SK-N-SH (cell line): Measurements from ENCODE around the gene EWSR1. TPM values are rescaled to one million over a fixed set of nuclear protein-coding genes. Genes with fewer than 3 reads are reported as not detected.

Experiments used
- CTCF ChIA-PET: fragments of 300-600, 350-600 bp; formaldehyde crosslinking; extraction: SDS; loops from one replicate; lab custom pipeline; 2021; lab: Yijun Ruan, JAX
- POLR2A ChIA-PET: fragments of 350-600 bp; sonication (Branson Sonifier 250); formaldehyde crosslinking; extraction: SDS; loops from one replicate; lab custom pipeline; 2020; ENCODE audit warnings: antibody characterized with exemption, inconsistent platforms; lab: Yijun Ruan, JAX
- DNase-seq: peaks from one replicate; pipeline ENCODE4 v3.0.0; 2012
- H2AFZ ChIP-seq: fragments of 200-600 bp; sonication (generic); 2 replicates; pipeline ENCODE4 v1.8.1; 2016; ENCODE audit warnings: antibody characterized with exemption, mild to moderate bottlenecking, low read depth
- H3F3A ChIP-seq: fragments of 200-600 bp; sonication (generic); replicated peaks from 2 replicates; pipeline ENCODE3; 2016; ENCODE audit warnings: antibody characterized with exemption, mild to moderate bottlenecking; ENCODE audit not compliant: insufficient read depth
- H3K27ac ChIP-seq, 2 experiments: fragments of 200-500 bp in 1 of 2; fragments of 200-600 bp in 1 of 2; sonication (Bioruptor generic) in 1 of 2; sonication (generic), shearing (Covaris generic) in 1 of 2; 2 replicates each; pipeline versions ENCODE4 v1.5.1 to v1.6.1; 2014 to 2016; ENCODE audit warnings: low read depth in 2 of 2, inconsistent platforms in 1 of 2, low read length in 1 of 2, mild to moderate bottlenecking in 1 of 2, mixed read lengths in 1 of 2
- H3K27me3 ChIP-seq: fragments of 200-600 bp; sonication (generic), shearing (Covaris generic); 2 replicates; pipeline ENCODE4 v1.6.1; 2016; ENCODE audit warnings: mixed run types; ENCODE audit not compliant: insufficient read depth
- H3K36me3 ChIP-seq, 2 experiments: fragments of 200-500 bp in 1 of 2; fragments of 200-600 bp in 1 of 2; sonication (Bioruptor generic) in 1 of 2; sonication (generic) in 1 of 2; replicated peaks in 1 of 2; 2 replicates each; pipeline versions ENCODE3 to v1.5.1; 2014 to 2016; ENCODE audit warnings: low read length in 1 of 2, mild to moderate bottlenecking in 1 of 2; ENCODE audit not compliant: insufficient read depth in 2 of 2, control insufficient read depth in 1 of 2
- H3K4me1 ChIP-seq, 2 experiments: fragments of 200-500 bp in 1 of 2; fragments of 200-600 bp in 1 of 2; sonication (Bioruptor generic) in 1 of 2; sonication (generic), shearing (Covaris generic) in 1 of 2; 2 replicates each; pipeline versions ENCODE4 v1.5.1 to v1.6.1; 2014 to 2016; ENCODE audit warnings: low read depth in 1 of 2, low read length in 1 of 2, mixed run types in 1 of 2; ENCODE audit not compliant: insufficient read depth in 2 of 2, control insufficient read depth in 1 of 2
- H3K4me2 ChIP-seq: fragments of 200-600 bp; sonication (generic), shearing (Covaris generic); 2 replicates; pipeline ENCODE4 v1.6.1; 2017; ENCODE audit warnings: mixed run types
- H3K4me3 ChIP-seq, 2 experiments: fragments of 200-500 bp in 1 of 2; fragments of 200-600 bp in 1 of 2; sonication (Bioruptor generic) in 1 of 2; sonication (generic), shearing (Covaris generic) in 1 of 2; 2 replicates each; pipeline versions ENCODE4 v1.5.1 to v1.8.1; 2014 to 2016; ENCODE audit warnings: low read depth in 2 of 2, inconsistent platforms in 1 of 2, low read length in 1 of 2, mild to moderate bottlenecking in 1 of 2, mixed read lengths in 1 of 2, moderate library complexity in 1 of 2
- H3K79me2 ChIP-seq: fragments of 200-600 bp; sonication (generic); 2 replicates; pipeline ENCODE4 v1.8.1; 2017; ENCODE audit warnings: mild to moderate bottlenecking; ENCODE audit not compliant: insufficient read depth
- H3K9ac ChIP-seq: fragments of 200-600 bp; sonication (generic); 2 replicates; pipeline ENCODE4 v1.6.1; 2017; ENCODE audit warnings: mixed run types
- H3K9me2 ChIP-seq: fragments of 200-600 bp; sonication (generic); 2 replicates; pipeline ENCODE4 v1.6.1; 2017; ENCODE audit warnings: mixed run types
- H3K9me3 ChIP-seq: fragments of 200-600 bp; sonication (generic); 2 replicates; pipeline ENCODE4 v1.6.1; 2017; ENCODE audit warnings: mixed run types, mild to moderate bottlenecking, moderate library complexity
- H4K20me1 ChIP-seq: fragments of 200-600 bp; sonication (generic); 2 replicates; pipeline ENCODE4 v1.6.1; 2017; ENCODE audit warnings: mild to moderate bottlenecking, mixed run types; ENCODE audit not compliant: insufficient read depth
- CHD2 ChIP-seq: fragments of 150-350 bp; IDR thresholded peaks from 2 replicates; pipeline ENCODE4 v1.6.1; 2018; ENCODE audit warnings: low read length; ENCODE audit not compliant: partially characterized antibody
- ELF1 ChIP-seq: IDR thresholded peaks from 2 replicates; pipeline ENCODE4 v1.4.0; 2012
- EP300 ChIP-seq, 2 experiments: IDR thresholded peaks; 2 replicates each; pipeline versions ENCODE4 v1.4.0 to v1.6.1; 2012; ENCODE audit warnings: borderline replicate concordance in 1 of 2, low read depth in 1 of 2, low read length in 1 of 2
- FOSL2 ChIP-seq: IDR thresholded peaks from 2 replicates; pipeline ENCODE4 v1.4.0; 2012; ENCODE audit warnings: low read depth, mild to moderate bottlenecking, moderate library complexity, borderline replicate concordance
- GABPA ChIP-seq: IDR thresholded peaks from 2 replicates; pipeline ENCODE4 v1.4.0; 2012; ENCODE audit warnings: low read depth, mild to moderate bottlenecking
- RCOR1 ChIP-seq: fragments of 150-350 bp; IDR thresholded peaks from 2 replicates; pipeline ENCODE4 v1.6.1; 2017; ENCODE audit warnings: antibody characterized with exemption, low read length
- TEAD4 ChIP-seq: IDR thresholded peaks from 2 replicates; pipeline ENCODE4 v1.4.0; 2012; ENCODE audit warnings: mild to moderate bottlenecking, borderline replicate concordance; ENCODE audit not compliant: insufficient read depth
- YY1 ChIP-seq: IDR thresholded peaks from 2 replicates; pipeline ENCODE4 v1.4.0; 2012; ENCODE audit warnings: low read depth, mild to moderate bottlenecking
- WGBS: methylation state at CpG from one replicate; pipeline ENCODE4 v1.1.6; 2017; ENCODE audit warnings: low lambda C conversion rate; 5-methylcytosine and 5-hydroxymethylcytosine counted together
- polyA plus RNA-seq, 3 experiments: library from polyadenylated mRNA; depleted of rRNA; stranded (reverse); fragments of >200 nt; gene quantifications; 2 replicates each; pipeline ENCODE4 v1.2.3, GENCODE V29; 2012
- TF ChIP-seq, protein P1 (sequence below): IDR thresholded peaks from 2 replicates; pipeline ENCODE4 v1.4.0; 2012; ENCODE audit warnings: low read depth
- TF ChIP-seq, protein P2 (sequence below): IDR thresholded peaks from 2 replicates; pipeline ENCODE4 v1.4.0; 2012; ENCODE audit warnings: low read depth, borderline replicate concordance
- TF ChIP-seq, protein P3 (sequence below): IDR thresholded peaks from 2 replicates; pipeline ENCODE4 v1.4.0; 2012; ENCODE audit warnings: low read depth, borderline replicate concordance
- TF ChIP-seq, protein P4 (sequence below): fragments of 200-600 bp; sonication (generic); IDR thresholded peaks from 2 replicates; pipeline ENCODE4 v1.6.1; 2017; ENCODE audit warnings: antibody characterized with exemption, mild to moderate bottlenecking, moderate library complexity

Gene EWSR1
- polyA plus RNA-seq, 1 of the 3 experiments (the other 2 are of a cell fraction), result 173 TPM

DNA sequence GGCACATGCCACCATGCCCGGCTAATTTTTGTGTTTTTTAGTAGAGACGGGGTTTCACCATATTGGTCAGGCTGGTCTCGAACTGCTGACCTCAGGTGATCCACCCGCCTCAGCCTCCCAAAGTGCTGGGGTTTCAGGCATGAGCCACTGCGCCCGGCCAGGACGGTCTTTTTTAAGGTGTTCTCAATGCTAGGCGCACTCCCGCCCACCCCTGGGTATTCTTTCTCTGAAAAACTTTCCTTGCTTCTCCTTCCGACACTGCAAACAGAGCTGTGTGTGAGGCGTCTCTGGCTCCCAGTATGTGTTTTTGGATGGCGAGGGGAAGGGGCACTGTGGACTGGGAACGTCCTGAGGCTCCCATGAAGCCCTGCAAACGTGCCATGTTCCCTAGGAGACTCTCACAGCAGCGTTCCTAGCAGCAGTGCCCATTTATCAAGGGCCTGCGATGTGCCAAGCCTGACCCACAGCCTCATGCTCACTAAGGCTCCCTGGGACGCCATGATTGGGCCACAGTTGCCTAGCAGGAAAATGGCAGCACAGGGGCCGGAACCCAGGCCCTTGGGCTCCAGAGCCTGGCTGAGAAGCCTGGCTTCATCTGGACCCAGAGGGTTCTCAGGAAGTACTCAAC lies 49.9 kb downstream of the EWSR1 start:
- CTCF ChIA-PET, result interaction anchor here (1.4 to 2.4 kb wide), 2 partner anchors 8 to 11 kb away, joined by 5 to 9 read pairs; partner anchors contain the start of gene GAS2L1
- no peaks in the 10 kb centered on the region for H3K9me2 ChIP-seq
- POLR2A ChIA-PET, result no interaction called here
- no peaks in the 10 kb centered on the region for H3K9me3 ChIP-seq
- peaks cover 0 to 4% of the 10 kb centered on the region in 2 experiments; a peak in 1 of 4 replicates for H3K4me1 ChIP-seq
- DNase-seq, result no peak
- peaks cover 21% of the 10 kb centered on the region for H3K27me3 ChIP-seq
- H3K4me2 ChIP-seq, result no peak overlapping the region
- no peaks in the 10 kb centered on the region for H3K79me2 ChIP-seq
- no peak overlapping the region for H3K4me3 ChIP-seq
- H4K20me1 ChIP-seq, result peaks cover 5% of the 10 kb centered on the region; the same call in 1 of the 2 replicates
- no peak overlapping the region for H3K9ac ChIP-seq
- WGBS, result 90% methylated on average over 9 of the region's 18 CpGs
- H3K27ac ChIP-seq, result no peak overlapping the region
- peaks cover 0 to 2% of the 10 kb centered on the region in 2 experiments for H3K36me3 ChIP-seq
- TF ChIP-seq, protein P1, sequence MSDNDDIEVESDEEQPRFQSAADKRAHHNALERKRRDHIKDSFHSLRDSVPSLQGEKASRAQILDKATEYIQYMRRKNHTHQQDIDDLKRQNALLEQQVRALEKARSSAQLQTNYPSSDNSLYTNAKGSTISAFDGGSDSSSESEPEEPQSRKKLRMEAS, result no peak
- TF ChIP-seq CHD2 (no peak), GABPA (no peak), RCOR1 (no peak), ELF1 (no peak), FOSL2 (no peak), YY1 (no peak), TEAD4 (no peak), EP300 (IDR thresholded peaks at IDR 0.05; ENCODE audit: borderline replicate concordance in 1 of 2, low read depth in 1 of 2, low read length in 1 of 2) (no peak)
- TF ChIP-seq, protein P2, sequence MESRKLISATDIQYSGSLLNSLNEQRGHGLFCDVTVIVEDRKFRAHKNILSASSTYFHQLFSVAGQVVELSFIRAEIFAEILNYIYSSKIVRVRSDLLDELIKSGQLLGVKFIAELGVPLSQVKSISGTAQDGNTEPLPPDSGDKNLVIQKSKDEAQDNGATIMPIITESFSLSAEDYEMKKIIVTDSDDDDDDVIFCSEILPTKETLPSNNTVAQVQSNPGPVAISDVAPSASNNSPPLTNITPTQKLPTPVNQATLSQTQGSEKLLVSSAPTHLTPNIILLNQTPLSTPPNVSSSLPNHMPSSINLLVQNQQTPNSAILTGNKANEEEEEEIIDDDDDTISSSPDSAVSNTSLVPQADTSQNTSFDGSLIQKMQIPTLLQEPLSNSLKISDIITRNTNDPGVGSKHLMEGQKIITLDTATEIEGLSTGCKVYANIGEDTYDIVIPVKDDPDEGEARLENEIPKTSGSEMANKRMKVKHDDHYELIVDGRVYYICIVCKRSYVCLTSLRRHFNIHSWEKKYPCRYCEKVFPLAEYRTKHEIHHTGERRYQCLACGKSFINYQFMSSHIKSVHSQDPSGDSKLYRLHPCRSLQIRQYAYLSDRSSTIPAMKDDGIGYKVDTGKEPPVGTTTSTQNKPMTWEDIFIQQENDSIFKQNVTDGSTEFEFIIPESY, result no peak
- TF ChIP-seq, protein P3, sequence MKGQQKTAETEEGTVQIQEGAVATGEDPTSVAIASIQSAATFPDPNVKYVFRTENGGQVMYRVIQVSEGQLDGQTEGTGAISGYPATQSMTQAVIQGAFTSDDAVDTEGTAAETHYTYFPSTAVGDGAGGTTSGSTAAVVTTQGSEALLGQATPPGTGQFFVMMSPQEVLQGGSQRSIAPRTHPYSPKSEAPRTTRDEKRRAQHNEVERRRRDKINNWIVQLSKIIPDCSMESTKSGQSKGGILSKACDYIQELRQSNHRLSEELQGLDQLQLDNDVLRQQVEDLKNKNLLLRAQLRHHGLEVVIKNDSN, result no peak
- TF ChIP-seq, protein P4, sequence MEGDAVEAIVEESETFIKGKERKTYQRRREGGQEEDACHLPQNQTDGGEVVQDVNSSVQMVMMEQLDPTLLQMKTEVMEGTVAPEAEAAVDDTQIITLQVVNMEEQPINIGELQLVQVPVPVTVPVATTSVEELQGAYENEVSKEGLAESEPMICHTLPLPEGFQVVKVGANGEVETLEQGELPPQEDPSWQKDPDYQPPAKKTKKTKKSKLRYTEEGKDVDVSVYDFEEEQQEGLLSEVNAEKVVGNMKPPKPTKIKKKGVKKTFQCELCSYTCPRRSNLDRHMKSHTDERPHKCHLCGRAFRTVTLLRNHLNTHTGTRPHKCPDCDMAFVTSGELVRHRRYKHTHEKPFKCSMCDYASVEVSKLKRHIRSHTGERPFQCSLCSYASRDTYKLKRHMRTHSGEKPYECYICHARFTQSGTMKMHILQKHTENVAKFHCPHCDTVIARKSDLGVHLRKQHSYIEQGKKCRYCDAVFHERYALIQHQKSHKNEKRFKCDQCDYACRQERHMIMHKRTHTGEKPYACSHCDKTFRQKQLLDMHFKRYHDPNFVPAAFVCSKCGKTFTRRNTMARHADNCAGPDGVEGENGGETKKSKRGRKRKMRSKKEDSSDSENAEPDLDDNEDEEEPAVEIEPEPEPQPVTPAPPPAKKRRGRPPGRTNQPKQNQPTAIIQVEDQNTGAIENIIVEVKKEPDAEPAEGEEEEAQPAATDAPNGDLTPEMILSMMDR, result no peak
- H2AFZ ChIP-seq, result no peak overlapping the region
- no peaks in the 10 kb centered on the region for H3F3A ChIP-seq
